Ovary (tissue), 9 donors: ENCODE results near the gene KIF5A. TPM values are rescaled to one million over a fixed set of nuclear protein-coding genes. Genes with fewer than 3 reads are reported as not detected.

Source experiments
- DNase-seq, 5 donors: peaks; one replicate each; pipeline ENCODE4 v3.0.0-alpha.2; 2019 to 2020
- H3K27ac ChIP-seq, 2 donors: fragments of 200-600 bp; one replicate each; pipeline versions ENCODE4 v1.5.1 to v1.8.0; 2019 to 2022
- H3K27me3 ChIP-seq: fragments of 200-600 bp; one replicate; pipeline ENCODE4 v1.8.0; 2022
- H3K36me3 ChIP-seq: fragments of 200-600 bp; sonication (generic); one replicate; pipeline ENCODE4 v1.5.1; 2019
- H3K4me1 ChIP-seq: one replicate; pipeline ENCODE4 v1.8.1; 2013; ENCODE audit warnings: mild to moderate bottlenecking, moderate library complexity; ENCODE audit not compliant: insufficient read depth
- H3K4me3 ChIP-seq: fragments of 200-600 bp; sonication (generic); one replicate; pipeline ENCODE4 v1.5.1; 2017
- H3K9me3 ChIP-seq, 2 donors: fragments of 200-600 bp in 1 of 2; sonication (generic) in 1 of 2; one replicate each; pipeline versions ENCODE4 v1.5.1 to v1.8.1; 2013 to 2019; ENCODE audit warnings: mild to moderate bottlenecking in 1 of 2, moderate library complexity in 1 of 2
- CTCF ChIP-seq, 3 donors: fragments of 450-650 bp in 2 of 3; fragments of 200-600 bp in 1 of 3; IDR thresholded peaks; one replicate each; pipeline versions ENCODE4 v1.5.1 to v1.8.0; 2016 to 2022; ENCODE audit warnings: antibody characterized with exemption in 3 of 3, mild to moderate bottlenecking in 1 of 3
- EP300 ChIP-seq: sonication (generic); formaldehyde crosslinking; IDR thresholded peaks from one replicate; pipeline ENCODE4 v1.6.1; 2017; ENCODE audit warnings: antibody characterized with exemption
- POLR2A ChIP-seq: fragments of 450-650 bp; IDR thresholded peaks from one replicate; pipeline ENCODE4 v1.6.1; 2017; ENCODE audit warnings: antibody characterized with exemption, mild to moderate bottlenecking, moderate library complexity
- WGBS, 3 donors: extraction: QIAGEN DNeasy Blood & Tissue Kit in 1 of 3; methylation state at CpG; one replicate each; pipeline versions ENCODE4 v1.1.5 to v1.1.7; 2013 to 2017; 5-methylcytosine and 5-hydroxymethylcytosine counted together
- intact Hi-C, 4 donors: fragments of 100-400 bp; cut with DNase I; formaldehyde crosslinking; loops; one replicate each; pipeline versions ENCODE4 v1.11.0 to v1.15.1; 2022 to 2023
- polyA plus RNA-seq, 2 donors: library from polyadenylated mRNA; stranded (reverse); fragments of 200-250 nt in 1 of 2; fragments of 350-450 nt in 1 of 2; fragmentation: Illumina TruSeq in 1 of 2; extraction: RNeasy Lipid Tissue Mini Kit (QIAGEN cat#74804) in 1 of 2; gene quantifications; one replicate each; pipeline ENCODE4 v1.2.3, GENCODE V29; 2013 to 2014
- total RNA-seq, 7 donors: library from RNA; depleted of rRNA in 2 of 7; stranded (reverse); fragments of >200 nt in 2 of 7; fragmentation: NEBNext Ultra II Directional in 3 of 7; extraction: Animal tissue kit (Norgen Biotek cat#: 25700) in 3 of 7; gene quantifications; one replicate each; pipeline versions ENCODE4 v1.1.0 to v1.2.4, GENCODE V29; 2016 to 2023
- donor health status: DM: no; HTN: no; CAD: no; lungs with moderate emphysema.
- donor health status: DM: no; HTN: no; CAD: no.
- donor health status: Bipolar disorder and iron deficiency.
- donor health status: DM: yes; HTN: yes; CAD: no.
- donor health status: DM: no; HTN: no; CAD: no.
- donor health status: DM: yes; HTN: yes; CAD: no.

The KIF5A gene
- total and polyA plus RNA-seq, 9 donors = 0.08 to 0.48 (median 0.30) TPM; not detected in 1

GRCh38 chr12:57521525-57522010 is 28.3 kb upstream of the KIF5A start:
- Histone ChIP-seq H3K4me3 (peak overlapping the region; percentile 72), H3K9me3 (no peaks in the 10 kb centered on the region), H3K27ac (peak overlapping the region; percentile 96 to 98), H3K4me1 (peaks cover 16% of the 10 kb centered on the region), H3K36me3 (no peaks in the 10 kb centered on the region), H3K27me3 (no peaks in the 10 kb centered on the region)
- WGBS, 3 donors = 25 to 29% (median 26%) methylated on average over 17 of the region's 17 CpGs
- no peak for TF ChIP-seq EP300
- TF ChIP-seq POLR2A = peak; percentile 11
- TF ChIP-seq CTCF (IDR thresholded peaks at IDR 0.05) = peak in 1 of 3 donors; percentile 1
- DNase-seq = peak; percentile 65 to 74 (median 71)
- intact Hi-C loops = loop anchor here in 1 of 4 donors (5.0 kb wide), 1 partner anchor 91 kb away; the partner anchor contains the start of gene ARHGEF25

- peak within 1 kb of the TSS; percentile 96 to 98 for H3K27ac ChIP-seq
- no peaks in the 10 kb centered on the region for H3K27me3 ChIP-seq
- intact Hi-C loops = loop anchor here in 1 of 4 donors (5.0 kb wide), 1 partner anchor 90 kb away; the partner anchor contains the start of gene ARHGEF25
- H3K9me3 ChIP-seq = no peaks in the 10 kb centered on the region
- H3K4me3 ChIP-seq = peak within 1 kb of the TSS; percentile 72
- peak; percentile 97 to 98 (median 98) for DNase-seq
- H3K4me1 ChIP-seq = peaks cover 16% of the 10 kb centered on the region
- H3K36me3 ChIP-seq = no peaks in the 10 kb centered on the region
- WGBS, 3 donors = 2 to 3% (median 2%) methylated on average over 45 to 57 of the region's 57 CpGs
- TF ChIP-seq POLR2A (peak; percentile 83), EP300 (no peak), CTCF (IDR thresholded peaks at IDR 0.05) (peak in 1 of 3 donors; percentile 10)
Measured at GRCh38 chr12:57522011-57522886, 27.6 kb upstream of the KIF5A start, which contains the start of gene MBD6. Gene MBD6, plus strand, starts transcription at chr12:57522824. Its CDS starts 1,480 bp downstream, at chr12:57524304.

- 0 to 1% (median 0%) methylated on average over 23 to 38 of the region's 38 CpGs for WGBS, 3 donors
- H3K4me1 ChIP-seq = peaks cover 16% of the 10 kb centered on the region
Measured at GRCh38 chr12:57522887-57523705, 26.7 kb upstream of the KIF5A start.

More at GRCh38 chr12:57522887-57523705, 26.7 kb upstream of the KIF5A start:
- no peaks in the 10 kb centered on the region for H3K36me3 ChIP-seq
- intact Hi-C loops = loop anchor here in 1 of 4 donors (5.0 kb wide), 1 partner anchor 89 kb away; the partner anchor contains the start of gene ARHGEF25
- peak overlapping the region; percentile 72 for H3K4me3 ChIP-seq
- TF ChIP-seq POLR2A = peak; percentile 33
- TF ChIP-seq EP300 = no peak
- no peak for TF ChIP-seq CTCF (IDR thresholded peaks at IDR 0.05)
- H3K27me3 ChIP-seq = no peaks in the 10 kb centered on the region
- peak; percentile 72 to 79 (median 77) for DNase-seq
- H3K27ac ChIP-seq = peak overlapping the region; percentile 96 to 98
- no peaks in the 10 kb centered on the region for H3K9me3 ChIP-seq
